Nasal cavity respiratory epithelium epithelial cell of viscerocranial mucosa (primary cell): Measurements from ENCODE around the gene CGB2. TPM values are rescaled to one million over a fixed set of nuclear protein-coding genes. Genes with fewer than 3 reads are reported as not detected.

Experiments
- total RNA-seq: library from RNA; depleted of rRNA; stranded (reverse); fragments of >200 nt; gene quantifications from 2 replicates; pipeline ENCODE4 v1.2.3, GENCODE V29; 2014

Gene CGB2
- total RNA-seq = not detected in 2 replicates

DNA sequence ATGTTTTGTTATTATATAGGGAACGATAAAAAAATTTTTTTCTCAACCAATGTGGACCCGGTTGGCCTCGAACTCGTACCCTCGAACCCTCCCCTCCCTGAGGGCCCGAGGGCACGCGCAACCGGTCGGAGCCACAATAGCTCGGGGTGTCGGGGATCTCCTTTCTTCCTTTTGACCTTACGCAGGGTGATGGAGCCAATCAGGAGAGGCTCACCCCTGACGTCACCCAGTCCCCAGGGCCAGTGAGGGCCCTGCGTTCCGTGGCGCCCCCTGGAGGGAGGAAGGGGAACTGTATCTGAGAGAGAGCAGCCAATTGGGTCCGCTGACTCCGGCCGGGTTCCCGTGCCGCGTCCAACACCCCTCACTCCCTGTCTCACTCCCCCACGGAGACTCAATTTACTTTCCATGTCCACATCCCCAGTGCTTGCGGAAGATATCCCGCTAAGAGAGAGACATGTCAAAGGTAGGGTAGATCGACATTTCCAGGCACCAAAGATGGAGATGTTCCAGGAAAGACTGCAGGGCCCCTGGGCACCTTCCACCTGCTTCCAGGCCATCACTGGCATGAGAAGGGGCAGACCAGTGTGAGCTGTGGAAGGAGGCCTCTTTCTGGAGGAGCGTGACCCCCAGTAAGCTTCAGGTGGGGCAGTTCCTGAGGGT lies at the start of gene CGB2:
Gene CGB2, plus strand, starts transcription at position 249 of the 660 bp plus-strand sequence. Its CDS starts 206 bp downstream, at position 455.

GRCh38 chr19:48993175-48994034 lies 38.3 kb upstream of the CGB2 start, which contains the start of the genes GYS1 and RUVBL2:
Gene GYS1 (minus strand): TSS chr19:48993309. CDS start chr19:48993112, 197 bp downstream.
Gene RUVBL2 (plus strand): TSS chr19:48993887. CDS start chr19:48993912, 25 bp downstream.

GRCh38 chr19:49017041-49017665 lies 14.5 kb upstream of the CGB2 start, which contains the start of gene LHB:
Gene LHB (minus strand): TSS chr19:49017091. CDS start chr19:49017081, 10 bp downstream.

DNA sequence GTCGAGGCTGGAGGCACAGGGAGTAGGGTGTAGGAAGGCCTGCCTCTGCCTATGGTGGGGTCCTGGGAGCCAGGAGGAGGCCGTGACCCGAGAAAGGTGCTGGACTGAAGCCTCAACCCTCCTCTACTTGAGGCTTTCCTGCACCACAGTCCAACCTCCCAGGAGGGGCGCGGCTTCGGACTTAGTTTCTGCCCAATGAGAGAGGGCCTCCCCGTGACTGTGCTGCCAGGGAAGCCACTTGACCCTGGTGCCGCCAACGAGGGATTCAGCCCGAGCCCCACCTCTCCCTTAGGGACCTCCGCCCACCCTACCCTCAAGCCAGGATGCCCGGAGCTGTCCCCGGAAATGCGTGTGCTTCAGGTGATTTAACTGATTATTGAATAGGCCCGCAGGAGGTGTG lies 7.5 kb upstream of the CGB2 start, which contains the start of gene CGB3:
Gene CGB3, minus strand, starts transcription at position 101 of the 400 bp plus-strand sequence. CDS start 362 bp downstream, outside the sequence.

DNA sequence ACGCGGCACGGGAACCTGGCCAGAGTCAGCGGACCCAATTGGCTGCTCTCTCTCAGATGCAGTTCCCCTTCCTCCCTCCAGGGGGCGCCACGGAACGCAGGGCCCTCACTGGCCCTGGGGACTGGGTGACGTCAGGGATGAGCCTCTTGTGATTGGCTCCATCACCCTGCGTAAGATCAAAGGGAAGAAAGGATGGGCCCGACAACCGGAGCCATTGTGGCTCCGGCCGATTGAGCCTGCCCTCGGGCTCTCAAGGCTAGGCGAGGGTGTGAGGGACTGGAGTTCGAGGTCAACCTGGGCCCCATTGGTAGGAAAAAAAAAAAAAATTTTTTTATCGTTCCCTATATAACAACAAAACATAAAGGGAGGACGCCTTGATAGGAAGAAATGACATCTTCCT lies 5.1 kb downstream of the CGB2 start, which contains the start of gene CGB1:
Gene CGB1, minus strand, starts transcription at position 81 of the 400 bp plus-strand sequence. CDS start 184 bp downstream, outside the sequence.

GRCh38 chr19:49043548-49043947 lies 11.9 kb downstream of the CGB2 start, which contains the start of gene CGB5:
Gene CGB5 (plus strand): TSS chr19:49043848. CDS start chr19:49044210, 362 bp downstream.

GRCh38 chr19:49049011-49049410 lies 17.3 kb downstream of the CGB2 start, which contains the start of gene CGB8:
Gene CGB8 (minus strand): TSS chr19:49049111. CDS start chr19:49048739, 372 bp downstream.

DNA sequence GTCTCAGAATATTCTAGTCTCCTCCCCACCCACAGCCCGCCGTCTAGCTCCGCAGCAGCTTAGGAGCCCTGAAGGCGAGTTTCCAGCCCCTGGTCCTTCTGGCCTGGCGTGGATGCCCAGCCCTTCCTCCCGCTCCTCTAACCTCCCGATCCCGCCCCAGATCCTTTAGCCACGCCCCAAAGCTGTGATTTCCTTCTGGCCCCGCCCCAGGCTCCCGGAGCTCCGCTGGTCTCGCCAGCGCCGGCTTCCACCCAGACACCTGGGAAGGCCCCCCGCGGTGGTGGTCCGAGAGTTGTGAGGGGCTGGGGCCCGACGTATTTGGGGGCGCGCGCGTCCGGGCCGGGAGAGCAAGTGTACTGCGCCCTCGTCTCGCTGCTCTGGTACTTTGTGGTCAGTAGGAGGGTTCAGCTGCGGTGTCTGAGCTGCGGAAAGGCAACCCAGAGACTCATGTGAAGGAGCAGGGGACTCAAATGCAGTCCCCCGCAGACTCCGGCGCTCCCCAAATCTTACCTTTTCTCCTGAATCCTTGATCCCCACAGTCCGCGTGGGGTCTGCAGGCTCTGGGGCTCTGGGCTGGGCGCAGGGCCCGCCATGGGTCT lies 26.0 kb downstream of the CGB2 start, which contains the start of gene CGB7:
Gene CGB7, minus strand, starts transcription at position 114 of the 599 bp plus-strand sequence. CDS start 2,374 bp downstream, outside the sequence.

GRCh38 chr19:49064768-49065611 lies 33.3 kb downstream of the CGB2 start, which contains the start of gene NTF4:
Gene NTF4 (minus strand): TSS chr19:49064818. CDS start chr19:49061997, 2,821 bp downstream.

Other genes with a start within 250 kb of the CGB2 start
- gene BCAT2, start 220.9 kb upstream of the CGB2 start, total RNA-seq = 21.9 and 27.1 TPM in 2 replicates
- 2.9 and 5.1 TPM in 2 replicates for gene HSD17B14, start 195.4 kb upstream of the CGB2 start, total RNA-seq
- gene PLEKHA4, start 163.3 kb upstream of the CGB2 start, total RNA-seq = 1.0 and 4.2 TPM in 2 replicates
- 194 and 385 TPM in 2 replicates for gene PPP1R15A, start 159.5 kb upstream of the CGB2 start, total RNA-seq
- 0.34 TPM in 1 of 2 replicates, not detected in the other for gene TULP2, start 133.1 kb upstream of the CGB2 start, total RNA-seq
- gene NUCB1, start 131.6 kb upstream of the CGB2 start, total RNA-seq = 98.8 and 207 TPM in 2 replicates
- 1.6 and 14.7 TPM in 2 replicates for gene DHDH, start 98.2 kb upstream of the CGB2 start, total RNA-seq
- 55.3 and 64.6 TPM in 2 replicates for gene BAX, start 77.0 kb upstream of the CGB2 start, total RNA-seq
- gene FTL, start 66.6 kb upstream of the CGB2 start, total RNA-seq = 3,338 and 4,738 TPM in 2 replicates
- gene GYS1, start 38.6 kb upstream of the CGB2 start, total RNA-seq = 27.7 and 52.4 TPM in 2 replicates
- gene RUVBL2, start 38.0 kb upstream of the CGB2 start, total RNA-seq = 140 and 155 TPM in 2 replicates
- gene LHB, start 14.8 kb upstream of the CGB2 start, total RNA-seq = 0.21 and 0.34 TPM in 2 replicates
- gene CGB3, start 7.6 kb upstream of the CGB2 start, total RNA-seq = not detected in 2 replicates
- not detected in 2 replicates for gene CGB1, start 5.0 kb downstream of the CGB2 start, total RNA-seq
- not detected in 2 replicates for gene CGB5, start 12.0 kb downstream of the CGB2 start, total RNA-seq
- not detected in 2 replicates for gene CGB8, start 17.2 kb downstream of the CGB2 start, total RNA-seq
- 1.4 and 2.3 TPM in 2 replicates for gene CGB7, start 25.9 kb downstream of the CGB2 start, total RNA-seq
- gene NTF4, start 32.9 kb downstream of the CGB2 start, total RNA-seq = 4.9 and 5.5 TPM in 2 replicates
- under 0.01 TPM in 2 replicates for gene KCNA7, start 40.8 kb downstream of the CGB2 start, total RNA-seq
- 67.0 and 139 TPM in 2 replicates for gene SNRNP70, start 53.6 kb downstream of the CGB2 start, total RNA-seq
- gene LIN7B, start 82.5 kb downstream of the CGB2 start, total RNA-seq = 3.6 and 5.1 TPM in 2 replicates
- gene C19orf73, start 87.3 kb downstream of the CGB2 start, total RNA-seq = 1.7 and 2.7 TPM in 2 replicates
- gene PPFIA3, start 87.7 kb downstream of the CGB2 start, total RNA-seq = 2.5 and 3.8 TPM in 2 replicates
- under 0.01 TPM in 1 of 2 replicates, not detected in the other for gene HRC, start 123.5 kb downstream of the CGB2 start, total RNA-seq
- 22.2 and 28.5 TPM in 2 replicates for gene TRPM4, start 125.9 kb downstream of the CGB2 start, total RNA-seq